Measurements from ENCODE around the gene BPIFB6. TPM values are rescaled to one million over a fixed set of nuclear protein-coding genes. Genes with fewer than 3 reads are reported as not detected.

Gene BPIFB6
- polyA plus RNA-seq, 1 of the 3 experiments (the other 2 are of a cell fraction) = not detected

- Histone ChIP-seq H3K9me2 (no peaks in the 10 kb centered on the region), H3K27me3 (ENCODE audit: insufficient read depth) (peaks cover 10% of the 10 kb centered on the region), H3K9ac (no peak overlapping the region), H3K9me3 (no peaks in the 10 kb centered on the region), H2AFZ (ENCODE audit: low read depth) (no peak overlapping the region), H3K27ac (ENCODE audit: low read depth in 2 of 2, low read length in 1 of 2) (no peak overlapping the region), H3F3A (replicated peaks; ENCODE audit: insufficient read depth) (no peaks in the 10 kb centered on the region), H4K20me1 (ENCODE audit: insufficient read depth) (no peaks in the 10 kb centered on the region), H3K4me1 (ENCODE audit: control insufficient read depth in 1 of 2, insufficient read depth in 2 of 2, low read depth in 1 of 2, low read length in 1 of 2) (no peaks in the 10 kb centered on the region), H3K4me2 (no peak overlapping the region), H3K4me3 (ENCODE audit: low read depth in 2 of 2, low read length in 1 of 2) (no peak overlapping the region), H3K36me3 (replicated peaks in 1 of 2; ENCODE audit: control insufficient read depth in 1 of 2, insufficient read depth in 2 of 2, low read length in 1 of 2) (no peaks in the 10 kb centered on the region), H3K79me2 (ENCODE audit: insufficient read depth) (no peaks in the 10 kb centered on the region)
- ChIA-PET CTCF (interaction anchor here (0.8 to 2.1 kb wide), 2 partner anchors 15 to 175 kb away, joined by 3 to 7 read pairs; no protein-coding TSS in a partner anchor), POLR2A (no interaction called here)
- no peak for DNase-seq
- WGBS (ENCODE audit: low lambda C conversion rate) = 4% methylated on average over 4 of the region's 6 CpGs
- TF ChIP-seq NFIC (IDR thresholded peaks at IDR 0.05; ENCODE audit: borderline replicate concordance) = no peak
- TF ChIP-seq CTCF (IDR thresholded peaks at IDR 0.05) = peak; percentile 36; the same call in 1 of the 2 replicates
Measured at GRCh38 chr20:33076662-33077372, 45.4 kb downstream of the BPIFB6 start.

- no peak within 1 kb of the TSS for H3K4me2 ChIP-seq
- POLR2A ChIA-PET = no interaction called here
- no peak within 1 kb of the TSS for H3K9ac ChIP-seq
- H3F3A ChIP-seq (replicated peaks; ENCODE audit: insufficient read depth) = no peaks in the 10 kb centered on the region
- H3K27me3 ChIP-seq (ENCODE audit: insufficient read depth) = peaks cover 2% of the 10 kb centered on the region; the same call in 1 of the 2 replicates
- H3K9me2 ChIP-seq = no peaks in the 10 kb centered on the region
- WGBS (ENCODE audit: low lambda C conversion rate) = 37% methylated on average over 2 of the region's 2 CpGs
- no peaks in the 10 kb centered on the region for H3K4me1 ChIP-seq (ENCODE audit: control insufficient read depth in 1 of 2, insufficient read depth in 2 of 2, low read depth in 1 of 2, low read length in 1 of 2)
- TF ChIP-seq ZBTB33 (IDR thresholded peaks at IDR 0.05; ENCODE audit: borderline replicate concordance, low read depth) (no peak), NRF1 (IDR thresholded peaks at IDR 0.05; ENCODE audit: low read depth, low read length) (no peak), USF2 (IDR thresholded peaks at IDR 0.05; ENCODE audit: borderline replicate concordance, low read depth, low read length) (no peak), EZH2phosphoT487 (IDR thresholded peaks at IDR 0.05; ENCODE audit: borderline replicate concordance, low read depth) (no peak), YY1 (IDR thresholded peaks at IDR 0.05; ENCODE audit: low read depth) (no peak), RXRA (IDR thresholded peaks at IDR 0.05; ENCODE audit: borderline replicate concordance, low read depth) (no peak), JUND (IDR thresholded peaks at IDR 0.05) (no peak), IRF3 (IDR thresholded peaks at IDR 0.05; ENCODE audit: low read depth, low read length) (no peak), POLR2AphosphoS5 (IDR thresholded peaks at IDR 0.05; ENCODE audit: low read depth, low read length) (no peak), RCOR1 (IDR thresholded peaks at IDR 0.05; ENCODE audit: low read length) (no peak), NFIC (IDR thresholded peaks at IDR 0.05; ENCODE audit: borderline replicate concordance) (no peak), MAX (IDR thresholded peaks at IDR 0.05; ENCODE audit: low read depth) (no peak), FOXJ3 (CRISPR knock-in tag; IDR thresholded peaks at IDR 0.05) (no peak), TAF1 (IDR thresholded peaks at IDR 0.05; ENCODE audit: borderline replicate concordance, low read depth, low read length) (no peak), FOSL2 (IDR thresholded peaks at IDR 0.05; ENCODE audit: borderline replicate concordance, low read depth) (no peak), CTCF (IDR thresholded peaks at IDR 0.05) (no peak), FOXM1 (IDR thresholded peaks at IDR 0.05; ENCODE audit: low read depth) (no peak), TCF12 (IDR thresholded peaks at IDR 0.05) (no peak)
- H3K27ac ChIP-seq (ENCODE audit: low read depth in 2 of 2, low read length in 1 of 2) = no peak within 1 kb of the TSS
- no peaks in the 10 kb centered on the region for H4K20me1 ChIP-seq (ENCODE audit: insufficient read depth)
- H3K36me3 ChIP-seq (replicated peaks in 1 of 2; ENCODE audit: control insufficient read depth in 1 of 2, insufficient read depth in 2 of 2, low read length in 1 of 2) = no peaks in the 10 kb centered on the region
- CTCF ChIA-PET = interaction anchor here (0.7 to 1.7 kb wide), 2 partner anchors 11 to 17 kb away, joined by 3 to 5 read pairs; no protein-coding TSS in a partner anchor
- no peaks in the 10 kb centered on the region for H3K9me3 ChIP-seq
- no peak for DNase-seq
- H3K79me2 ChIP-seq (ENCODE audit: insufficient read depth) = no peaks in the 10 kb centered on the region
- no peak within 1 kb of the TSS for H2AFZ ChIP-seq (ENCODE audit: low read depth)
- H3K4me3 ChIP-seq (ENCODE audit: low read depth in 2 of 2, low read length in 1 of 2) = no peak within 1 kb of the TSS
Measured at GRCh38 chr20:33079259-33079658, 47.8 kb downstream of the BPIFB6 start, which contains the start of gene BPIFB4. TSS of gene BPIFB4 (plus strand) at chr20:33079643. CDS start at chr20:33081527, 1,884 bp downstream.

Measured in SK-N-SH (cell line).